Measurements from ENCODE around the gene DOCK3.
A peak's percentile ranks its signal among the peaks of the same experiment; 100 is the strongest.

The DOCK3 gene

DNA sequence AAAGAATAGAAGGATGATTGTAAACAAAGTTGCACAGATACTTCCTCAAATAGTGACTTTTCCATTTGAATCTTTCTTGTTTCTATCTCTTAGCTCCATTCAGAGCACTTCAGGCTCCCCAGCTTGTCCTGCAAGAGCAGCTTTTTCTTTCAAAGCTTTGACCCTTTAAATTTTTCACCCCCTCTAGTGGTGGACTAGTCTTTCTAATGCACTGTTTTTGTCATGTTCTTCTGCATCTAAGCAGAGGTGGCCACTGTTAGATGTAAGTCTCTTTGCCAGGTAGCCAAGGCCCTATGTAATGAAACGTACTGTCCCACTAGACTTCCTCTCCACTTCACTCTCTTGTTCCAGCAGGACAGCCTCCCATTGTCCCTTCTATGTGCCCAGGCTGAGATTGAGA, 636.3 kb downstream of the DOCK3 start:
- TF ChIP-seq EZH2 (optimal IDR thresholded peaks at IDR 0.05; ENCODE audit: low read depth, low read length) (no peak), EZH2phosphoT487 (IDR thresholded peaks at IDR 0.05; ENCODE audit: low read length) (no peak)
- TF ChIP-seq, protein P1, sequence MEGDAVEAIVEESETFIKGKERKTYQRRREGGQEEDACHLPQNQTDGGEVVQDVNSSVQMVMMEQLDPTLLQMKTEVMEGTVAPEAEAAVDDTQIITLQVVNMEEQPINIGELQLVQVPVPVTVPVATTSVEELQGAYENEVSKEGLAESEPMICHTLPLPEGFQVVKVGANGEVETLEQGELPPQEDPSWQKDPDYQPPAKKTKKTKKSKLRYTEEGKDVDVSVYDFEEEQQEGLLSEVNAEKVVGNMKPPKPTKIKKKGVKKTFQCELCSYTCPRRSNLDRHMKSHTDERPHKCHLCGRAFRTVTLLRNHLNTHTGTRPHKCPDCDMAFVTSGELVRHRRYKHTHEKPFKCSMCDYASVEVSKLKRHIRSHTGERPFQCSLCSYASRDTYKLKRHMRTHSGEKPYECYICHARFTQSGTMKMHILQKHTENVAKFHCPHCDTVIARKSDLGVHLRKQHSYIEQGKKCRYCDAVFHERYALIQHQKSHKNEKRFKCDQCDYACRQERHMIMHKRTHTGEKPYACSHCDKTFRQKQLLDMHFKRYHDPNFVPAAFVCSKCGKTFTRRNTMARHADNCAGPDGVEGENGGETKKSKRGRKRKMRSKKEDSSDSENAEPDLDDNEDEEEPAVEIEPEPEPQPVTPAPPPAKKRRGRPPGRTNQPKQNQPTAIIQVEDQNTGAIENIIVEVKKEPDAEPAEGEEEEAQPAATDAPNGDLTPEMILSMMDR (IDR thresholded peaks at IDR 0.05; ENCODE audit: low read length): peak; percentile 50

GRCh38 chr3:51328206-51328605, 653.5 kb downstream of the DOCK3 start:
- Histone ChIP-seq H4K20me1 (ENCODE audit: insufficient read depth, low read length) (no peaks in the 10 kb centered on the region), H3K4me1 (ENCODE audit: low read length) (no peaks in the 10 kb centered on the region), H3K4me3 (ENCODE audit: low read length) (no peak overlapping the region), H3K4me2 (ENCODE audit: low read depth, low read length) (no peak overlapping the region), H3K36me3 (replicated peaks; ENCODE audit: insufficient read depth, low read length) (no peaks in the 10 kb centered on the region), H3K9me3 (replicated peaks; ENCODE audit: insufficient read depth, low read length) (no peaks in the 10 kb centered on the region), H2AFZ (ENCODE audit: low read length) (no peak overlapping the region), H3K9me2 (replicated peaks; ENCODE audit: insufficient read depth, low read length) (no peaks in the 10 kb centered on the region), H3K79me2 (ENCODE audit: low read length) (no peaks in the 10 kb centered on the region), H3K27me3 (replicated peaks; ENCODE audit: insufficient read depth, low read length) (no peaks in the 10 kb centered on the region), H3K27ac (ENCODE audit: low read length) (no peak overlapping the region), H3F3A (ENCODE audit: insufficient read depth, low read length) (no peaks in the 10 kb centered on the region), H3K9ac (ENCODE audit: low read length) (no peak overlapping the region)
- TF ChIP-seq EZH2 (optimal IDR thresholded peaks at IDR 0.05; ENCODE audit: low read depth, low read length): no peak
- TF ChIP-seq, protein P1 (IDR thresholded peaks at IDR 0.05; ENCODE audit: low read length): no peak
- no peak for TF ChIP-seq EZH2phosphoT487 (IDR thresholded peaks at IDR 0.05; ENCODE audit: low read length)
- DNase-seq: no peak

More for the DNA sequence above, 636.3 kb downstream of the DOCK3 start:
- Histone ChIP-seq H2AFZ (ENCODE audit: low read length) (no peak overlapping the region), H3K4me1 (ENCODE audit: low read length) (no peaks in the 10 kb centered on the region), H3K4me2 (ENCODE audit: low read depth, low read length) (no peak overlapping the region), H3K36me3 (replicated peaks; ENCODE audit: insufficient read depth, low read length) (no peaks in the 10 kb centered on the region), H3K27me3 (replicated peaks; ENCODE audit: insufficient read depth, low read length) (no peaks in the 10 kb centered on the region), H3K9me3 (replicated peaks; ENCODE audit: insufficient read depth, low read length) (no peaks in the 10 kb centered on the region), H3K27ac (ENCODE audit: low read length) (no peak overlapping the region), H3K79me2 (ENCODE audit: low read length) (no peaks in the 10 kb centered on the region), H3F3A (ENCODE audit: insufficient read depth, low read length) (no peaks in the 10 kb centered on the region), H3K9me2 (replicated peaks; ENCODE audit: insufficient read depth, low read length) (no peaks in the 10 kb centered on the region), H3K9ac (ENCODE audit: low read length) (no peak overlapping the region), H3K4me3 (ENCODE audit: low read length) (no peak overlapping the region), H4K20me1 (ENCODE audit: insufficient read depth, low read length) (no peaks in the 10 kb centered on the region)
- peak; percentile 55 for DNase-seq

- TF ChIP-seq EZH2phosphoT487 (IDR thresholded peaks at IDR 0.05; ENCODE audit: low read length) (no peak), EZH2 (optimal IDR thresholded peaks at IDR 0.05; ENCODE audit: low read depth, low read length) (no peak)
- TF ChIP-seq, protein P1 (IDR thresholded peaks at IDR 0.05; ENCODE audit: low read length): no peak
- Histone ChIP-seq H3K4me1 (ENCODE audit: low read length) (no peaks in the 10 kb centered on the region), H2AFZ (ENCODE audit: low read length) (no peak overlapping the region), H3K4me2 (ENCODE audit: low read depth, low read length) (no peak overlapping the region), H3K9me2 (replicated peaks; ENCODE audit: insufficient read depth, low read length) (no peaks in the 10 kb centered on the region), H3K4me3 (ENCODE audit: low read length) (no peak overlapping the region), H3K27me3 (replicated peaks; ENCODE audit: insufficient read depth, low read length) (no peaks in the 10 kb centered on the region), H3K9me3 (replicated peaks; ENCODE audit: insufficient read depth, low read length) (no peaks in the 10 kb centered on the region), H3K27ac (ENCODE audit: low read length) (no peak overlapping the region), H4K20me1 (ENCODE audit: insufficient read depth, low read length) (no peaks in the 10 kb centered on the region), H3F3A (ENCODE audit: insufficient read depth, low read length) (no peaks in the 10 kb centered on the region), H3K36me3 (replicated peaks; ENCODE audit: insufficient read depth, low read length) (no peaks in the 10 kb centered on the region), H3K79me2 (ENCODE audit: low read length) (no peaks in the 10 kb centered on the region), H3K9ac (ENCODE audit: low read length) (no peak overlapping the region)
- no peak for DNase-seq
Observed at GRCh38 chr3:51330046-51330445, 655.3 kb downstream of the DOCK3 start.
